ENCODE data around the gene KLK5. TPM values are rescaled to one million over a fixed set of nuclear protein-coding genes. Genes with fewer than 3 reads are reported as not detected.
"Not testable (repeated sequence)": the region's sequence is repeated elsewhere in the genome, so short reads cannot be mapped to it uniquely, and the experiment has no call there.

KLK5 gene
- total and polyA plus RNA-seq, 2 donors = 0.28 to 1.9 TPM

- not testable (repeated sequence) for DNase-seq (ENCODE audit: low read depth in 6 of 9, low spot score in 9 of 9); H3K9me3 ChIP-seq (ENCODE audit: control insufficient read depth in 2 of 2, insufficient read depth in 1 of 2, low read length in 1 of 2); H3K4me3 ChIP-seq (ENCODE audit: low read length in 2 of 2); H3K27ac ChIP-seq (ENCODE audit: low read depth in 1 of 2, low read length in 1 of 2); H3K36me3 ChIP-seq (ENCODE audit: control insufficient read depth in 2 of 2, insufficient read depth in 2 of 2, low read length in 1 of 2); H3K4me1 ChIP-seq (ENCODE audit: control insufficient read depth in 2 of 2, insufficient read depth in 2 of 2, low read length in 2 of 2)
- H3K27me3 ChIP-seq (ENCODE audit: control insufficient read depth in 2 of 2, insufficient read depth in 1 of 2, low read length in 1 of 2) = peaks cover 0 to 11% of the 10 kb centered on the region in 2 donors
- WGBS = 89% methylated on average over 14 of the region's 14 CpGs
Observed at GRCh38 chr19:50984416-50984815, 31.6 kb upstream of the KLK5 start.

GRCh38 chr19:50983625-50984292 is 30.9 kb upstream of the KLK5 start, which contains the start of gene KLK7:
Gene KLK7, minus strand, starts transcription at chr19:50983917. Its CDS starts 1,518 bp downstream, at chr19:50982399.
- Histone ChIP-seq H3K27ac (ENCODE audit: low read depth in 1 of 2, low read length in 1 of 2) (no peak within 1 kb of the TSS), H3K27me3 (ENCODE audit: control insufficient read depth in 2 of 2, insufficient read depth in 1 of 2, low read length in 1 of 2) (peaks cover 0 to 11% of the 10 kb centered on the region in 2 donors), H3K36me3 (ENCODE audit: control insufficient read depth in 2 of 2, insufficient read depth in 2 of 2, low read length in 1 of 2) (no peaks in the 10 kb centered on the region), H3K4me1 (ENCODE audit: control insufficient read depth in 2 of 2, insufficient read depth in 2 of 2, low read length in 2 of 2) (no peaks in the 10 kb centered on the region), H3K9me3 (ENCODE audit: control insufficient read depth in 2 of 2, insufficient read depth in 1 of 2, low read length in 1 of 2) (no peaks in the 10 kb centered on the region), H3K4me3 (ENCODE audit: low read length in 2 of 2) (no peak within 1 kb of the TSS)
- 22% methylated on average over 28 of the region's 28 CpGs for WGBS
- DNase-seq (ENCODE audit: low read depth in 6 of 9, low spot score in 9 of 9) = no peak

- Histone ChIP-seq H3K27me3 (ENCODE audit: control insufficient read depth in 2 of 2, insufficient read depth in 1 of 2, low read length in 1 of 2) (peaks cover 0 to 11% of the 10 kb centered on the region in 2 donors), H3K27ac (ENCODE audit: low read depth in 1 of 2, low read length in 1 of 2) (no peak overlapping the region), H3K4me3 (ENCODE audit: low read length in 2 of 2) (no peak overlapping the region), H3K9me3 (ENCODE audit: control insufficient read depth in 2 of 2, insufficient read depth in 1 of 2, low read length in 1 of 2) (no peaks in the 10 kb centered on the region), H3K4me1 (ENCODE audit: control insufficient read depth in 2 of 2, insufficient read depth in 2 of 2, low read length in 2 of 2) (no peaks in the 10 kb centered on the region), H3K36me3 (ENCODE audit: control insufficient read depth in 2 of 2, insufficient read depth in 2 of 2, low read length in 1 of 2) (no peaks in the 10 kb centered on the region)
- no peak for DNase-seq (ENCODE audit: low read depth in 6 of 9, low spot score in 9 of 9)
- WGBS = 84% methylated on average over 4 of the region's 4 CpGs
Observed at GRCh38 chr19:50982186-50982585, 29.3 kb upstream of the KLK5 start.

GRCh38 chr19:50981587-50982146 is 28.8 kb upstream of the KLK5 start:
- WGBS = 76% methylated on average over 11 of the region's 11 CpGs
- Histone ChIP-seq H3K36me3 (ENCODE audit: control insufficient read depth in 2 of 2, insufficient read depth in 2 of 2, low read length in 1 of 2) (no peaks in the 10 kb centered on the region), H3K4me3 (ENCODE audit: low read length in 2 of 2) (no peak overlapping the region), H3K9me3 (ENCODE audit: control insufficient read depth in 2 of 2, insufficient read depth in 1 of 2, low read length in 1 of 2) (no peaks in the 10 kb centered on the region), H3K27ac (ENCODE audit: low read depth in 1 of 2, low read length in 1 of 2) (no peak overlapping the region), H3K4me1 (ENCODE audit: control insufficient read depth in 2 of 2, insufficient read depth in 2 of 2, low read length in 2 of 2) (no peaks in the 10 kb centered on the region), H3K27me3 (ENCODE audit: control insufficient read depth in 2 of 2, insufficient read depth in 1 of 2, low read length in 1 of 2) (peaks cover 0 to 11% of the 10 kb centered on the region in 2 donors)
- no peak for DNase-seq (ENCODE audit: low read depth in 6 of 9, low spot score in 9 of 9)

GRCh38 chr19:50980208-50980607 is 27.4 kb upstream of the KLK5 start:
- no peak overlapping the region for H3K4me3 ChIP-seq (ENCODE audit: low read length in 2 of 2)

GRCh38 chr19:50979758-50980157 is 26.9 kb upstream of the KLK5 start:
- Histone ChIP-seq H3K4me1 (ENCODE audit: control insufficient read depth in 2 of 2, insufficient read depth in 2 of 2, low read length in 2 of 2) (no peaks in the 10 kb centered on the region), H3K4me3 (ENCODE audit: low read length in 2 of 2) (no peak overlapping the region), H3K9me3 (ENCODE audit: control insufficient read depth in 2 of 2, insufficient read depth in 1 of 2, low read length in 1 of 2) (no peaks in the 10 kb centered on the region), H3K27me3 (ENCODE audit: control insufficient read depth in 2 of 2, insufficient read depth in 1 of 2, low read length in 1 of 2) (peaks cover 0 to 11% of the 10 kb centered on the region in 2 donors), H3K27ac (ENCODE audit: low read depth in 1 of 2, low read length in 1 of 2) (no peak overlapping the region), H3K36me3 (ENCODE audit: control insufficient read depth in 2 of 2, insufficient read depth in 2 of 2, low read length in 1 of 2) (no peaks in the 10 kb centered on the region)
- WGBS = 55% methylated on average over 8 of the region's 8 CpGs
- DNase-seq (ENCODE audit: low read depth in 6 of 9, low spot score in 9 of 9) = no peak

More at GRCh38 chr19:50980208-50980607, 27.4 kb upstream of the KLK5 start:
- no peak overlapping the region for H3K27ac ChIP-seq (ENCODE audit: low read depth in 1 of 2, low read length in 1 of 2)
- 77% methylated on average over 13 of the region's 13 CpGs for WGBS
- no peaks in the 10 kb centered on the region for H3K4me1 ChIP-seq (ENCODE audit: control insufficient read depth in 2 of 2, insufficient read depth in 2 of 2, low read length in 2 of 2)
- H3K27me3 ChIP-seq (ENCODE audit: control insufficient read depth in 2 of 2, insufficient read depth in 1 of 2, low read length in 1 of 2) = peaks cover 0 to 11% of the 10 kb centered on the region in 2 donors
- no peaks in the 10 kb centered on the region for H3K36me3 ChIP-seq (ENCODE audit: control insufficient read depth in 2 of 2, insufficient read depth in 2 of 2, low read length in 1 of 2)
- no peaks in the 10 kb centered on the region for H3K9me3 ChIP-seq (ENCODE audit: control insufficient read depth in 2 of 2, insufficient read depth in 1 of 2, low read length in 1 of 2)
- DNase-seq (ENCODE audit: low read depth in 6 of 9, low spot score in 9 of 9) = no peak

- Histone ChIP-seq H3K27me3 (ENCODE audit: control insufficient read depth in 2 of 2, insufficient read depth in 1 of 2, low read length in 1 of 2) (peaks cover 0 to 5% of the 10 kb centered on the region in 2 donors), H3K27ac (ENCODE audit: low read depth in 1 of 2, low read length in 1 of 2) (no peak overlapping the region)
- 81% methylated on average over 5 of the region's 5 CpGs for WGBS
Observed at GRCh38 chr19:50978772-50979390, 26.0 kb upstream of the KLK5 start.

GRCh38 chr19:50977626-50978025 is 24.8 kb upstream of the KLK5 start:
- Histone ChIP-seq H3K4me3 (ENCODE audit: low read length in 2 of 2) (no peak overlapping the region), H3K27me3 (ENCODE audit: control insufficient read depth in 2 of 2, insufficient read depth in 1 of 2, low read length in 1 of 2) (no peaks in the 10 kb centered on the region), H3K36me3 (ENCODE audit: control insufficient read depth in 2 of 2, insufficient read depth in 2 of 2, low read length in 1 of 2) (no peaks in the 10 kb centered on the region), H3K27ac (ENCODE audit: low read depth in 1 of 2, low read length in 1 of 2) (no peak overlapping the region), H3K4me1 (ENCODE audit: control insufficient read depth in 2 of 2, insufficient read depth in 2 of 2, low read length in 2 of 2) (no peaks in the 10 kb centered on the region), H3K9me3 (ENCODE audit: control insufficient read depth in 2 of 2, insufficient read depth in 1 of 2, low read length in 1 of 2) (no peaks in the 10 kb centered on the region)
- WGBS = 89% methylated on average over 4 of the region's 4 CpGs
- no peak for DNase-seq (ENCODE audit: low read depth in 6 of 9, low spot score in 9 of 9)

More at GRCh38 chr19:50978772-50979390, 26.0 kb upstream of the KLK5 start:
- Histone ChIP-seq H3K4me1 (ENCODE audit: control insufficient read depth in 2 of 2, insufficient read depth in 2 of 2, low read length in 2 of 2) (no peaks in the 10 kb centered on the region), H3K9me3 (ENCODE audit: control insufficient read depth in 2 of 2, insufficient read depth in 1 of 2, low read length in 1 of 2) (no peaks in the 10 kb centered on the region), H3K4me3 (ENCODE audit: low read length in 2 of 2) (no peak overlapping the region), H3K36me3 (ENCODE audit: control insufficient read depth in 2 of 2, insufficient read depth in 2 of 2, low read length in 1 of 2) (no peaks in the 10 kb centered on the region)
- DNase-seq (ENCODE audit: low read depth in 6 of 9, low spot score in 9 of 9) = no peak

- Histone ChIP-seq H3K4me3 (ENCODE audit: low read length in 2 of 2) (no peak overlapping the region), H3K9me3 (ENCODE audit: control insufficient read depth in 2 of 2, insufficient read depth in 1 of 2, low read length in 1 of 2) (no peaks in the 10 kb centered on the region), H3K27me3 (ENCODE audit: control insufficient read depth in 2 of 2, insufficient read depth in 1 of 2, low read length in 1 of 2) (no peaks in the 10 kb centered on the region), H3K27ac (ENCODE audit: low read depth in 1 of 2, low read length in 1 of 2) (no peak overlapping the region), H3K36me3 (ENCODE audit: control insufficient read depth in 2 of 2, insufficient read depth in 2 of 2, low read length in 1 of 2) (no peaks in the 10 kb centered on the region), H3K4me1 (ENCODE audit: control insufficient read depth in 2 of 2, insufficient read depth in 2 of 2, low read length in 2 of 2) (no peaks in the 10 kb centered on the region)
- 30% methylated on average over 8 of the region's 8 CpGs for WGBS
- DNase-seq (ENCODE audit: low read depth in 6 of 9, low spot score in 9 of 9) = no peak
Observed at GRCh38 chr19:50975766-50976165, 22.9 kb upstream of the KLK5 start.

All from thymus (tissue), 11 donors.